ENCODE measurements around the gene LGR6. TPM values are rescaled to one million over a fixed set of nuclear protein-coding genes. Genes with fewer than 3 reads are reported as not detected.

Gene LGR6
- total and polyA plus RNA-seq, 2 donors (not counting 1 experiment from before 2014, with no cell fraction given) = 0.28 TPM; not detected in 1

GRCh38 chr1:202181586-202181985 lies 12.0 kb upstream of the LGR6 start:
- no peak overlapping the region for H3K4me2 ChIP-seq (replicated peaks; ENCODE audit: low read depth, low read length, poor library complexity, severe bottlenecking)
- peaks cover 5 to 6% of the 10 kb centered on the region in 2 donors for H3K4me1 ChIP-seq (ENCODE audit: control insufficient read depth in 2 of 2, insufficient read depth in 2 of 2, low read length in 2 of 2)
- H3K79me2 ChIP-seq (ENCODE audit: control insufficient read depth, insufficient read depth, low read length) = no peaks in the 10 kb centered on the region
- H3K27ac Mint-ChIP-seq = no peak overlapping the region
- intact Hi-C loops (cut with micrococcal nuclease) = no loop called here
- H3K9me3 Mint-ChIP-seq (ENCODE audit: insufficient read depth) = no peaks in the 10 kb centered on the region
- peaks cover 11% of the 10 kb centered on the region for H3K4me1 Mint-ChIP-seq
- peaks cover 0 to 22% (median 5%) of the 10 kb centered on the region in 4 experiments for H3K27me3 ChIP-seq (replicated peaks in 1 of 4; ENCODE audit: control extremely low read depth in 1 of 4, control insufficient read depth in 3 of 4, insufficient read depth in 4 of 4, low read length in 3 of 4)
- H3K27me3 Mint-ChIP-seq = peaks cover 32% of the 10 kb centered on the region
- H3K36me3 ChIP-seq (replicated peaks in 1 of 2; ENCODE audit: control extremely low read depth in 1 of 2, control insufficient read depth in 1 of 2, extremely low read depth in 1 of 2, insufficient read depth in 2 of 2, low read length in 1 of 2) = no peaks in the 10 kb centered on the region
- POLR2A ChIA-PET = no interaction called here
- TF ChIP-seq EZH2 (IDR thresholded peaks at IDR 0.05; ENCODE audit: borderline replicate concordance, insufficient read depth, low read depth, low read length, poor library complexity, severe bottlenecking) = no peak
- no peak for TF ChIP-seq CTCF (IDR thresholded peaks at IDR 0.05)
- H3K27ac ChIP-seq (ENCODE audit: low read length in 2 of 2) = no peak overlapping the region
- no peak overlapping the region for H3K4me3 ChIP-seq (ENCODE audit: control extremely low read depth in 1 of 5, extremely low read depth in 1 of 5, insufficient read depth in 1 of 5, low read depth in 2 of 5, low read length in 4 of 5)
- DNase-seq (no peak), ATAC-seq (ENCODE audit: low read depth) (no peak)
- H3K4me3 Mint-ChIP-seq = no peak overlapping the region
- 88% methylated on average over 7 of the region's 7 CpGs for WGBS (ENCODE audit: insufficient coverage)
- no peak overlapping the region for H3K9ac ChIP-seq (ENCODE audit: low read length)
- no peak overlapping the region for H2AFZ ChIP-seq (ENCODE audit: insufficient read depth, low read depth, low read length, poor library complexity, severe bottlenecking)
- CTCF ChIA-PET = interaction anchor here (1.4 to 3.1 kb wide), 3 partner anchors 8 to 18 kb away, joined by 5 to 18 read pairs (median 6); no protein-coding TSS in a partner anchor
- no peaks in the 10 kb centered on the region for H4K20me1 ChIP-seq (ENCODE audit: control insufficient read depth, insufficient read depth, low read length, poor library complexity, severe bottlenecking)
- no peaks in the 10 kb centered on the region for H3K9me3 ChIP-seq (ENCODE audit: control extremely low read depth in 1 of 3, control insufficient read depth in 2 of 3, insufficient read depth in 1 of 3, low read length in 2 of 3)

- Mint-ChIP-seq H3K4me1 (peaks cover 11% of the 10 kb centered on the region), H3K27ac (no peak overlapping the region), H3K9me3 (ENCODE audit: insufficient read depth) (no peaks in the 10 kb centered on the region), H3K4me3 (no peak overlapping the region), H3K27me3 (peaks cover 35% of the 10 kb centered on the region)
- Histone ChIP-seq H3K79me2 (ENCODE audit: control insufficient read depth, insufficient read depth, low read length) (no peaks in the 10 kb centered on the region), H4K20me1 (ENCODE audit: control insufficient read depth, insufficient read depth, low read length, poor library complexity, severe bottlenecking) (no peaks in the 10 kb centered on the region), H3K4me1 (ENCODE audit: control insufficient read depth in 2 of 2, insufficient read depth in 2 of 2, low read length in 2 of 2) (peaks cover 5 to 6% of the 10 kb centered on the region in 2 donors), H3K27ac (ENCODE audit: low read length in 2 of 2) (no peak overlapping the region), H2AFZ (ENCODE audit: insufficient read depth, low read depth, low read length, poor library complexity, severe bottlenecking) (no peak overlapping the region), H3K27me3 (replicated peaks in 1 of 4; ENCODE audit: control extremely low read depth in 1 of 4, control insufficient read depth in 3 of 4, insufficient read depth in 4 of 4, low read length in 3 of 4) (peaks cover 0 to 25% (median 5%) of the 10 kb centered on the region in 4 experiments), H3K9me3 (ENCODE audit: control extremely low read depth in 1 of 3, control insufficient read depth in 2 of 3, insufficient read depth in 1 of 3, low read length in 2 of 3) (no peaks in the 10 kb centered on the region), H3K4me2 (replicated peaks; ENCODE audit: low read depth, low read length, poor library complexity, severe bottlenecking) (no peak overlapping the region), H3K4me3 (ENCODE audit: control extremely low read depth in 1 of 5, extremely low read depth in 1 of 5, insufficient read depth in 1 of 5, low read depth in 2 of 5, low read length in 4 of 5) (no peak overlapping the region), H3K36me3 (replicated peaks in 1 of 2; ENCODE audit: control extremely low read depth in 1 of 2, control insufficient read depth in 1 of 2, extremely low read depth in 1 of 2, insufficient read depth in 2 of 2, low read length in 1 of 2) (no peaks in the 10 kb centered on the region), H3K9ac (ENCODE audit: low read length) (no peak overlapping the region)
- TF ChIP-seq EZH2 (IDR thresholded peaks at IDR 0.05; ENCODE audit: borderline replicate concordance, insufficient read depth, low read depth, low read length, poor library complexity, severe bottlenecking) = no peak
- no peak for TF ChIP-seq CTCF (IDR thresholded peaks at IDR 0.05)
- no peak for ATAC-seq (ENCODE audit: low read depth)
- WGBS (ENCODE audit: insufficient coverage) = 96% methylated on average over 7 of the region's 8 CpGs
- DNase-seq = no peak
- ChIA-PET CTCF (interaction anchor here (1.6 to 5.6 kb wide), 3 partner anchors 11 to 27 kb away, joined by 7 to 37 read pairs (median 14); partner anchors contain the start of genes LGR6 and PTPN7), POLR2A (no interaction called here)
- intact Hi-C loops (cut with micrococcal nuclease) = no loop called here
Measured at GRCh38 chr1:202182040-202182877, 11.3 kb upstream of the LGR6 start.
